GM21381 (cell line): Measurements from ENCODE around the gene FGF12.

Experiments used
- ATAC-seq: cut with Tn5 transposase; IDR thresholded peaks from one replicate; pipeline ENCODE4 v1.9.1; 2021; ENCODE audit warnings: mild to moderate bottlenecking, moderate library complexity; ENCODE audit not compliant: unreplicated experiment

The FGF12 gene

DNA sequence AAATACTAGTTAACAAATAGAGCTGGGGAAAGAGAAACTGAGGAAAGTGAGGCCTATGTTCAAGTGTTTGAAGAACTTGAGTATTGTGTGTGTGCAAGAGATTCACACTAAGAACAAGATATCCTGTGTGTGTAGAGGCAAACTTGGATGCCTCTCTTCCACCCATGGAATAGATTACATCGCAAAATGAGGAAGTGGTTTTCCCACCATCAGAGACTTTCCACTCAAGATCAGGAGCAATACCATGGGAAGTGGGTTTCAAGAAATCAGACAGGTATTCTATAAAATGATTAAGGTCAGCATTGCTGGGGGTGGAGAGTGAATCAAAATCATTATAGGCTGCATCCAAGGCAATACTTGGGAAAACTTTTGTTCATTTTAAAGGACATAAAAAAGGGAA, 308.0 kb downstream of the FGF12 start:
- no peak for ATAC-seq

- ATAC-seq = no peak
These were observed 309.7 kb downstream of the FGF12 start for GRCh38 chr3:192417559-192418055.

DNA sequence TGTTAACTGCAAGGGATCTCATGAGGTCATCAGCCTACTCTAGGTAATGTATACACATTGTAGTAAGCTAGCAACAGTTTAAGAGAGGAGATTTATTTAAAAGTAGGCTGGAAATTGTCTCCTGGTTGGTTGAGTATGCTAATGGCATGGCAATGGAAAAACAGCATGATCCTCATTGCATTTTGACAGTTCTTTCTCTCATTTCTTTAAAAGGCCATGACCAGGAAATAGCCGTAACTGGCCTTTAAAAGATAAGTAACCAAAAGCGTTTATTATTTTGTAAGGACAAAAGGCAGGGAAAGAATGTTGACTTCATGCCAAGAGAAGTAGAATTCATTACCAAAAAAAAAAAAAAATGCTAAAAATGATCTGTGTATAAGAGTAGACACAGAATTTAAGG, 310.3 kb downstream of the FGF12 start:
- no peak for ATAC-seq

DNA sequence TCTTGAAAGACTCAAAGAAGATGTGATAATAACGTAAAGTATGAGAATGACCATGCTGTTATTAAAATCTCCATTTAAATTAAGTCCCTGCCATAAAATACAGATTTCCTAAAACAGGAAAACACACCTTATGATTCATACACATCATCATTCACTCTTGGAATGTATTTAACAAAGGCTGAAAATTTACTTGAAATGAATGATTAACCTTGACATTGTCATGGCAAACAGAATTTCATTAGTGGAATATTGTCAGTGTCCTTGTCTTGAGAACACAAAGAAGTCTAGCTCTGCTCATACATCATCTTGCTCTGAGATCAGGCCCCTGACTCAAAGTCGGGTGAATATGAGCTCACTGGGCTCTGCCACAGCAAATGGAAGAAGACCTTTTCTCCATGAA, 313.9 kb downstream of the FGF12 start:
- no peak for ATAC-seq

DNA sequence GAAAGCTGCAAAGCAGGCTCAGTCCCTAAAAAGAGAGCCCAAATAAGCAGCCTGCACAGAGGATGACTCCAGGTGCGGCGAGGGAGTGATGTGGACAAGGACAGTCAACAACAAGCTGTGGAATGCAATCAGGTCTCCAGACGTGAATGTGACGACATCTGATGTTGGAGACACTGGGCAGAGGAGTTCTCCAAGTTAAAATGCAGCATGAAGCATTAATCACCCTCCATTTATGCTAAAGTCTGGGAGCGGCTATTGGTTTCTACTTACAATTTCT, 316.7 kb downstream of the FGF12 start:
- ATAC-seq = no peak

- ATAC-seq = no peak
These were observed 317.3 kb downstream of the FGF12 start for GRCh38 chr3:192409838-192410683.

GRCh38 chr3:192409201-192409837, 318.0 kb downstream of the FGF12 start:
- ATAC-seq = no peak

DNA sequence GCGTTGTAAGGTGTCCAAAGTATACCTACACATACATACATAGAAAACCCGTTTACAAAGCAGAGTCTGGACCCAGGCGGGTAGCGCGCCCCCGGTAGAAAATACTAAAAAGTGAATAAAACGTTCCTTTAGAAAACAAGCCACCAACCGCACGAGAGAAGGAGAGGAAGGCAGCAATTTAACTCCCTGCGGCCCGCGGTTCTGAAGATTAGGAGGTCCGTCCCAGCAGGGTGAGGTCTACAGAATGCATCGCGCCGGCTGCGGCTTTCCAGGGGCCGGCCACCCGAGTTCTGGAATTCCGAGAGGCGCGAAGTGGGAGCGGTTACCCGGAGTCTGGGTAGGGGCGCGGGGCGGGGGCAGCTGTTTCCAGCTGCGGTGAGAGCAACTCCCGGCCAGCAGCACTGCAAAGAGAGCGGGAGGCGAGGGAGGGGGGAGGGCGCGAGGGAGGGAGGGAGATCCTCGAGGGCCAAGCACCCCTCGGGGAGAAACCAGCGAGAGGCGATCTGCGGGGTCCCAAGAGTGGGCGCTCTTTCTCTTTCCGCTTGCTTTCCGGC, 318.6 kb downstream of the FGF12 start:
- no peak for ATAC-seq

- ATAC-seq = no peak
These were observed 319.2 kb downstream of the FGF12 start for GRCh38 chr3:192408007-192408646.

DNA sequence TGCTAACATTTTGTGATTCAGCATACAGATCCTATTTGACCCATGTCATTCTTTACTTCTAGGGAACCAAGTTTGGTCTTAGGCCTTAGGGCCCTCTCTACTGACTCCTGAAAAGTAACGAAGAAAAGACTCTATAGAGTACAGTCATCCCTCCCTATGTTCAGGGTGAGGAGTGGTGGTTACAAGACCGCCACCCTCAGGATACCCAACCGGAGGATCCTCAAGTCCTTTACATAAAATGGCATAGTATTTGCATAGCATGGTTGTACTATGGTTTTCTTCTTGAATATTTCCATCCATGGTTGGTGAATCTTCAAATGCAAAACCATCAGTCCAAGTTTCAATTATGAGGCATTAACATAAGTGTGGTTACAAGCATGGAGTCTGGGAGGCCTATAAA, 327.6 kb downstream of the FGF12 start:
- ATAC-seq = no peak

- no peak for ATAC-seq
These were observed 330.3 kb downstream of the FGF12 start for GRCh38 chr3:192397012-192397411.

- no peak for ATAC-seq
These were observed 331.8 kb downstream of the FGF12 start for GRCh38 chr3:192395506-192395905.

- no peak for ATAC-seq
These were observed 334.4 kb downstream of the FGF12 start for GRCh38 chr3:192392986-192393385.

- no peak for ATAC-seq
These were observed 344.5 kb downstream of the FGF12 start for GRCh38 chr3:192382861-192383260.

DNA sequence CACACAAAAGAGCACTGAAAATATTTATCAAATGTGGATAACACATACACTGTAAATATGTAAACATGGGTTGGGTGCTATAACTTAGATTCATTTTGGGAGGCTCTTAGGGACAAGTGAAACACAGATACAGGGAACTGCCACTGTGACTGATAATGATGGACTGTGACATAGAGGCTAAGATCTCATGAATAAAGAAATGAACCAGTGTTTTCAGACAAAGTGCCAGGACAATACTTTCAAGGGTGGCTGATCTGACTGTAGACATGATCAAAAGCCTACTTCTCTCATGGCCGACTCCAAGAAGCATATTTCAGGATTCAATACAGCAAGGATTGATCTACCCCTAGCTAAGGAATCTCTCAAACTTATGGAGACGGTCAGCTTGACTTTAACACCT, 353.8 kb downstream of the FGF12 start:
- ATAC-seq = no peak

GRCh38 chr3:192373032-192373431, 354.3 kb downstream of the FGF12 start:
- ATAC-seq = no peak

DNA sequence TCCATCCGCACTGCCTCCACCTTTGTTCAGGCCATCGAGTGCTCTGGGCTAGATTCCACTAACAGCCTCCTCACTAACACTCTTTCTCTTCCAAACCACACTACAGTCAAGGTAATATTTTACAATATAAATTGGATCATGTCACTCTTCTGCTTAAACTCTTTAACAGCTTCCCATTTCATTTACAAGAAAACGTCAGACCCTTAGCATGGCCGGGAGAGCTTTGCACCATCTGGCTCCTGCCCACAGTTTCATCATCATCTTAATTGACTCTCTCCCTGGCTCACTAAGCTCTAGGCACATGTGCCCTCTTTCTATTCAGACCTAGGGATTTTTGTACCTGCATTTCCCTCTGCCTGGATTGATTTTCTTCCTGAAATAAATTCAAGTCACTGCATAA, 354.7 kb downstream of the FGF12 start:
- no peak for ATAC-seq

DNA sequence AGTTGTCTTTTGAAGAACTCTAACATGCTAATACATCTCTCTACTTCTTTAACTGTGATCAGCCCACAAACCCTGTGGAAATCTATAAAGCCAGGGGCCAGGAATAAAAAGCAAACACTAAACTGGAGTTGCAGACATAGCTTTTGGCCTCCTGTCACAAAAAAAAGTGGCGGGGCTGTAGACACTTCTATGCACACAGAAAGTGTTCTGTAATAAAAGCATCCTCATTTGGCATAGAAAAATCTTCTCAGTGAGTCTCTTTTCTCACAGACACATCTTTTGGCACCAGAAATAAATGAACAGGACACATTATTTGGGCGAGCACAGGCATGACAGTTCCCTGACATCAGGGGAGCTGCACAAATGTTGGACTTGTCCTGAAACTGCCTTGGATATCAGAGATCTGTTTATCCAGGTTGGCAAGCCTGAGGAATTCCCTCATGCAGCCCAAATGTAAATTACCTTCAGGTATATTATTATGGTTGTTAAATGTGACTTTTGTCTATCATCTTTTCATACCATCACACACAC, 355.4 kb downstream of the FGF12 start:
- no peak for ATAC-seq

DNA sequence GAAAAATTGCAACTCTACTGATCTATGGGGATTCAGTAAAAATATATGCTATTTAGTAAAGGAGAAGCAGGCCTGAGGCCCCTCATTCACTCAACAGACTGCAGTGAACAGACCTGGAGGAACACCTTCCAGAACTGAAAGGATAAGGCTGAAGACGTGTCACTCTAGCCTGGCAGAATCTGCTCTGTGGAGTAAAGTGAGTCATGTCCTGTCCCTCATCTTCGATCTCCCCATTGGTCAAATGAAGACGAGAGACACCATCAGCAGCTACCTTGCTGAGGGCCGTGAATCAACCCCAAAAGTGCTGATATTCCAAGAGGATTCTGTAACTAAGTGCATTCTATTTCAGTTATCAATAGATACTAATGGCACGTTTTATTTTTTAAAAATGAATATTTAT, 359.7 kb downstream of the FGF12 start:
- ATAC-seq = no peak

- ATAC-seq = no peak
These were observed 360.4 kb downstream of the FGF12 start for GRCh38 chr3:192366916-192367315.

DNA sequence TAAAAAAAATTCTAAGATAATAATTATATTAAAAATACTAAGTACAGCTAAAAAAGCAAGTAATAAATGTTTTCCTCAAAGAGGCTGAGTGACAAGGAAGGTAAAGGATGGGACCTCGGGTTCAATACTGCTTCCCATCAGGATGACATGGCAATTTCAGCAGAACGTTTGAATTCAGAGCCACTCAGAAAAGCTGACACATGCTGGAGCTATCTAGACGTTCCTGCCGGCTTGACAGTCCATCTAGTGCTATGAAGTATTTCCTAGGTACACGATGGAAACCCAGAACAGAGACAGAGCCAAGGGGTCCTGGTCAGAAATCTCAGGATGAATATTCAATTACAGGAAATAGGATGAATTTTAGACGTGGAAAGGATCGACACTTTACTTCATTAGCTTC, 361.8 kb downstream of the FGF12 start:
- no peak for ATAC-seq

DNA sequence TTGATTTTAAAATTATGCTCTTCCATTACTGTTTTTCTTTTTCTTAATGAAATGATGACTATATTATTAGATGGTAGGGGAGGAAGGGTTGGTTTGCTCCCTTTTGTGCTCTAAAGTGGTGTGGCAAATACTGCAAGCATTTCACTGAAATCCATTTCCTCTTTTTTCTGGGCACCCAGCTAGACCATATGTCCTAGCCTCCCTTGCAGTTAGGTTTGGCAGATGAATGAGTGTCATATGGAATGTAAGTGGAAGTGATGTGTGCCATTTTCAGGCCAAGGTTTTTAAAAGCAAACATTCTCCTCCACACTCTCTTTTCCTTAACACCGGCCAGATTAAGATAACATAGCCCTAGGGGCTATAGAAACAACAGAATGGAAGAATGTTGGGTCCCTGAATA, 363.0 kb downstream of the FGF12 start:
- ATAC-seq = no peak
